Measurements from ENCODE around the gene LRRC73.

LRRC73 gene

DNA sequence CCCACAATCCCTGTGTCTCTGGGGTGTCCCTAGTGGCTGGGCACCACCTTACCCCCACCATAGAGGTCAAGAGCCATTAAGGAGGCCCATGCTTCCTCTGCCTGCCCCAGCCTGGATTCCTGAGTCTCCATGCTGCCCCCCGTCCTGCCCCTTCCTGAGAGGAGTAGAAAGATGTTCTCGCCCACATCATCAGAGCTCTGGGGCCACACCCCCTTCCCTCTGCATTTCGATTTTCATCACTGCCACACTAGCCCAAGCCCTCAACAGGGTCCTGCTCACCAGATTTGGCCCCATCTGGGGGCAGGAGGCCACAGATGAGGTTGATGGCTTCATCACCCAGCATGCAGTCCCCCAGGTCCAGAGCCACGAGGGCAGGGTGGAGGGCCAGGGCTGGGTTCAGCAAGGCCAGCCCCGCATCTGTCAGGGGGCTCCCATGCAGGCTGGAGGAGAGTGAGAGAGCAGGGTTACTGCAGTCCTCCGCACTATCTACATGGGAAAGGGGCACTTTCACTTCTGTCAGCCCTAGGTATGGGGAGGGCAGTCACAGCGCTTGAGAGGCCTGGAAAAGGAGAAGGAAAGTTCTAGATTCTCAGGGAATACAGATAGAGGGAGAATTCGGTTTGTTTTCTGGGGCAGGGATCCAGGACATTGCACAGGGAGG lies 1.5 kb downstream of the LRRC73 start:
- no peaks in the 10 kb centered on the region for H3K27me3 ChIP-seq (replicated peaks)
- TF ChIP-seq, protein P1, sequence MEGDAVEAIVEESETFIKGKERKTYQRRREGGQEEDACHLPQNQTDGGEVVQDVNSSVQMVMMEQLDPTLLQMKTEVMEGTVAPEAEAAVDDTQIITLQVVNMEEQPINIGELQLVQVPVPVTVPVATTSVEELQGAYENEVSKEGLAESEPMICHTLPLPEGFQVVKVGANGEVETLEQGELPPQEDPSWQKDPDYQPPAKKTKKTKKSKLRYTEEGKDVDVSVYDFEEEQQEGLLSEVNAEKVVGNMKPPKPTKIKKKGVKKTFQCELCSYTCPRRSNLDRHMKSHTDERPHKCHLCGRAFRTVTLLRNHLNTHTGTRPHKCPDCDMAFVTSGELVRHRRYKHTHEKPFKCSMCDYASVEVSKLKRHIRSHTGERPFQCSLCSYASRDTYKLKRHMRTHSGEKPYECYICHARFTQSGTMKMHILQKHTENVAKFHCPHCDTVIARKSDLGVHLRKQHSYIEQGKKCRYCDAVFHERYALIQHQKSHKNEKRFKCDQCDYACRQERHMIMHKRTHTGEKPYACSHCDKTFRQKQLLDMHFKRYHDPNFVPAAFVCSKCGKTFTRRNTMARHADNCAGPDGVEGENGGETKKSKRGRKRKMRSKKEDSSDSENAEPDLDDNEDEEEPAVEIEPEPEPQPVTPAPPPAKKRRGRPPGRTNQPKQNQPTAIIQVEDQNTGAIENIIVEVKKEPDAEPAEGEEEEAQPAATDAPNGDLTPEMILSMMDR (IDR thresholded peaks at IDR 0.05; ENCODE audit: low read depth, low read length, missing control alignments): no peak
- peaks cover 36% of the 10 kb centered on the region for H3K36me3 ChIP-seq (replicated peaks)
- in situ Hi-C loops (cut with HindIII; ENCODE audit: low pct_ligation_motif_present, low sequenced_read_pairs): no loop called here
- DNase-seq: no peak
- H3K27ac ChIP-seq: no peak overlapping the region
- H3K4me3 ChIP-seq (ENCODE audit: low read depth, low read length): no peak overlapping the region

DNA sequence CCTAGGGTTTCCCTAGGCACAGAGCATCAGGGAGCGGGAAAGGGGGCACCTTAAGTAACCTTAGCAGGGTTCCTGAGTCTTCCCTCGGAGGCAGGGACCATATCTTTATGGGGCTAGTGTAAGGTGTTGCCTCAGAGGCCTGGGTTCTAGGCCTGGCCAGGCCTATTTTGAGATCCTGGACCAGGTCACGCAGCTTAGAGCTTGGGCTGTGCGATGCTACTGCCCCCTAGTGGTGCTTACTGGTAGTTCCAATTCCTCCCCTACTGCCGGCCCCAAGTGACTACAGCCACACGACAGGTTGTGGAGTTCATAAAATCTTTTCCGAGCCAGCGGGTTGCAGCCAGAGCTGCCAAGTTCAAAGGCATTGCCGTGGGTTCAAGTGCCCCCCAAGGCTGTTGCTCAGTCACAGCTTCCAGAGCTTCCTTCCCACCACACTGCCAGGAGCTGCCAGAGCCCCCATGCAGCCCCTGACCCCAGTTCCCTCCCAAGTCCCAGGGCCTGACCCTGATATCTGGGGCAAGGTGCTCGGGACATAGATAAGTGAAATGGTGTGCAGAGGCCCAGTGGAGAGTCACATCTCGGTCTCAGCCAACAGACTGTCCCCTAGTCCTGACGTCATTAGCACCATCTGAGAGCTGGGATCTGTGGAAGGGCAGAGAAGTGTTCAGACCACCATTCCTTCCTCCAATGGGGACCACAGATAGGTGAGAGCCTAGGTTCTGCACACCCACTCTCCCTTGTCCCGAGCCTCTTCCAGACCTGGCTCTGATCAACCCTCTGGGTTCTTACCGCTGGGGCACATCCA lies 3.3 kb downstream of the LRRC73 start:
- in situ Hi-C loops (cut with HindIII; ENCODE audit: low pct_ligation_motif_present, low sequenced_read_pairs): no loop called here
- TF ChIP-seq, protein P1 (IDR thresholded peaks at IDR 0.05; ENCODE audit: low read depth, low read length, missing control alignments): peak; percentile 96
- no peak overlapping the region for H3K27ac ChIP-seq

DNA sequence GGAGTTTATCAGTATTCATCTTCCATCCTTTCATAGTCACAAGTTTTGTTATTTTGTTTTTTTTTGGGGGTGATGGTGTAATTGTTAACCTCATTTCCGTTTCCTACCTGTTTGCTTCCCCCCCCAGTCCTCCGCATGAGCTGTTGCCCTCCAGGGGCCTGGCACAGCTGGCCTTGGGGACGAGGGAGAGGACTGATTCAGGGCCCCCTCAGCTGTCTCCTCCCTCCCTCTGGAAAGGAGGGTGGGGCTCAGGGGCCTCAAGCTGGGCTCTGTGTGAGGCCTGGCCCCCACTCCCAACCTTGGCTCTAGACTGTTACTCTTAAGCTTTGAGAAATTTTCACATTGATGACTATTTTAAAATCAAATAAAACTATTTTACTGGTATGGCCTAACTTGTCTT lies 4.0 kb downstream of the LRRC73 start:
- Histone ChIP-seq H3K27me3 (replicated peaks) (no peaks in the 10 kb centered on the region), H3K36me3 (replicated peaks) (peaks cover 22% of the 10 kb centered on the region), H3K27ac (no peak overlapping the region), H3K4me3 (ENCODE audit: low read depth, low read length) (no peak overlapping the region)
- TF ChIP-seq, protein P1 (IDR thresholded peaks at IDR 0.05; ENCODE audit: low read depth, low read length, missing control alignments): no peak
- in situ Hi-C loops (cut with HindIII; ENCODE audit: low pct_ligation_motif_present, low sequenced_read_pairs): no loop called here
- no peak for DNase-seq

More for the DNA sequence above, 3.3 kb downstream of the LRRC73 start:
- H3K36me3 ChIP-seq (replicated peaks): peaks cover 29% of the 10 kb centered on the region
- peak; percentile 78 for DNase-seq
- H3K27me3 ChIP-seq (replicated peaks): no peaks in the 10 kb centered on the region
- no peak overlapping the region for H3K4me3 ChIP-seq (ENCODE audit: low read depth, low read length)

DNA sequence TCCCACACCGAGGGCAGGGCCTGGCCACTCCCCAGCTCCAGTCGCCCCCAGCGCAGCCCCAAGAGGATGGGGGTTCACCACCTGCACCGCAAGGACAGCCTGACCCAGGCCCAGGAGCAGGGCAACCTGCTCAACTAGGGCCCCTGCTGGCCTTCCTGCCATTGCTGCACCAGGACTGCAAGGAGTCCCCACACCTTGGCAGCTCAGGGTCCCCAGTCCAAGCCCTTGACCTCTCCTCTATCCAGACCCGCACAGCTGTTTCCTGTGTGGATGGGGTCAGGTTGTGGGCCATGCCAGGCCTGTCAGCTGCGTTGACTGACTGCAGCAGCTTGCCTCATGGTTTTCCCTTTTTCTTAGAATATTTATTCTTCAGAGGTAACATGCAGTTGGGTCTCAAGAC lies 4.4 kb downstream of the LRRC73 start:
- H3K36me3 ChIP-seq (replicated peaks): peaks cover 20% of the 10 kb centered on the region
- H3K27ac ChIP-seq: no peak overlapping the region
- TF ChIP-seq, protein P1 (IDR thresholded peaks at IDR 0.05; ENCODE audit: low read depth, low read length, missing control alignments): no peak
- no peak for DNase-seq
- no peaks in the 10 kb centered on the region for H3K27me3 ChIP-seq (replicated peaks)
- in situ Hi-C loops (cut with HindIII; ENCODE audit: low pct_ligation_motif_present, low sequenced_read_pairs): no loop called here
- no peak overlapping the region for H3K4me3 ChIP-seq (ENCODE audit: low read depth, low read length)

DNA sequence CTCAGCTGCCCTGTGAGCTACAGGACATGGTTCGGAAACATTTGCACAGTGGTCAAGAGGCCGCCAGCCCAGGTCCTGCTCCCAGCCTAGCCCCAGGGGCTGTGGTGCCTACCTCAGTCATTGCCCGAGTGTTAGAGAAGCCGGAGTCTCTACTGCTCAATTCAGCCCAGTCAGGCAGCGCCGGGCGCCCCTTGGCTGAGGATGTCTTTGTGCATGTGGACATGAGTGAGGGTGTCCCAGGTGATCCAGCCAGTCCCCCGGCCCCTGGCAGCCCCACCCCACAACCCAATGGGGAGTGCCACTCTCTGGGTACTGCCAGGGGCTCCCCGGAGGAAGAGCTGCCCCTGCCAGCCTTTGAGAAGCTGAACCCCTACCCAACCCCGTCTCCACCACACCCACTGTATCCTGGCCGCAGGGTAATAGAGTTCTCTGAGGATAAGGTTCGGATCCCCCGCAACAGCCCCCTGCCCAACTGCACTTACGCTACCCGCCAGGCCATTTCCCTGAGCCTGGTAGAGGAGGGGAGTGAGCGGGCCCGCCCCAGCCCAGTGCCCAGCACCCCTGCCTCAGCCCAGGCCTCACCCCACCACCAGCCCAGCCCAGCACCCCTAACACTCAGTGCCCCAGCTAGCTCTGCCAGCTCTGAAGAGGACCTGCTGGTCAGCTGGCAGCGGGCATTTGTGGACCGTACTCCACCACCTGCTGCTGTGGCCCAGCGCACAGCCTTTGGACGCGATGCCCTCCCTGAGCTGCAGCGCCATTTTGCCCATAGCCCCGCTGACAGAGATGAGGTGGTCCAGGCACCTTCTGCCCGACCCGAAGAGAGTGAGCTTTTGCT lies 5.2 kb downstream of the LRRC73 start:
- DNase-seq: no peak
- H3K27ac ChIP-seq: no peak overlapping the region
- in situ Hi-C loops (cut with HindIII; ENCODE audit: low pct_ligation_motif_present, low sequenced_read_pairs): no loop called here
- H3K4me3 ChIP-seq (ENCODE audit: low read depth, low read length): no peak overlapping the region
- TF ChIP-seq, protein P1 (IDR thresholded peaks at IDR 0.05; ENCODE audit: low read depth, low read length, missing control alignments): no peak
- H3K27me3 ChIP-seq (replicated peaks): no peaks in the 10 kb centered on the region
- peaks cover 27% of the 10 kb centered on the region for H3K36me3 ChIP-seq (replicated peaks)

Data from brain microvascular endothelial cell (primary cell).